ENCODE measurements around the gene CPSF7.
A peak's percentile ranks its signal among the peaks of the same experiment; 100 is the strongest.
"Not testable (repeated sequence)": the region's sequence is repeated elsewhere in the genome, so short reads cannot be mapped to it uniquely, and the experiment has no call there.

CPSF7 gene

DNA sequence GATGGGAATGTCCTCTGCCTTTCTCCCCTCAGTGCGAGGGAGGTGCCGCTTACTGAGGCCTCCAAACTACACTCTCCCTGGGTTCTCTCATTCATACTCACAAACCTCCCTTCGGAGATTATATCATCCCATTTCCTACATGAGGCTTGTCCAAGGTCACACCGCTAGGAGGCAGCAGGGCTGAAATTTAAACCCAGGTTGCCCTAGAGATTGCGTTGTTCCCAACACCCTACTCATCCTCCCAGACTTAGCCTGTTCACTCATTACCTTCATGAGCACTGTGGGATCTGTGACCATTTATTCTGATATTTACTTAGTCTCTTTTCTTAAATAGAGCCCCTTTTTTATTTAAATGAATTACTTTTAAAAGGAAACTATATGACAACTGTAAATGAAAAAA lies 31.2 kb upstream of the CPSF7 start:
- FAIRE-seq (no peak), DNase-seq (ENCODE audit: insufficient read length) (no peak)
- TF ChIP-seq POLR2A (IDR thresholded peaks at IDR 0.05; ENCODE audit: low read depth, low read length) (no peak), TAF1 (IDR thresholded peaks at IDR 0.05; ENCODE audit: borderline replicate concordance, low read depth, low read length) (no peak), POLR2AphosphoS5 (IDR thresholded peaks at IDR 0.05; ENCODE audit: low read depth, low read length) (no peak)

DNA sequence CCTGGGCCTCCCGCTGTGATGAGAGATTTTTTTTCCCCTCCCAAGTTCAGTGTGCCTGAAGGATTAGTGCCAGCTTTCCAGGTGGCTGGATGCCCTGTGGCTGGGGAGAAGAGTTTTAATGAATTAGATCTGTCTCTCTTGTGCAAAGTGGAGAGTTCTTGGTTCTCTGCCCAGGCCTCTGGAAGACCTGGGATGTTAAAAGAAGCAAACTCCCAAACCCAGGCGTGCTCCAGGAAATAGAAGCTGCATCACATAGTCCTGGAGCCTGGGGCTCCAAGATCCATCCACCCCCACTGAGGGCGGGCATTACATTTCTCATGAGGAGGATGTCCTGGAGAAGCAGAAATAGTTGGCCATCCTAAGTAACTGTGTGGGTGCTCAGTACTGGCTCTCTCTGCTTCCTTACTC lies 30.7 kb upstream of the CPSF7 start:
- no peak for TF ChIP-seq TAF1 (IDR thresholded peaks at IDR 0.05; ENCODE audit: borderline replicate concordance, low read depth, low read length)
- TF ChIP-seq POLR2AphosphoS5 (IDR thresholded peaks at IDR 0.05; ENCODE audit: low read depth, low read length): no peak
- TF ChIP-seq POLR2A (IDR thresholded peaks at IDR 0.05; ENCODE audit: low read depth, low read length): no peak
- DNase-seq (ENCODE audit: insufficient read length) (no peak), FAIRE-seq (no peak)

DNA sequence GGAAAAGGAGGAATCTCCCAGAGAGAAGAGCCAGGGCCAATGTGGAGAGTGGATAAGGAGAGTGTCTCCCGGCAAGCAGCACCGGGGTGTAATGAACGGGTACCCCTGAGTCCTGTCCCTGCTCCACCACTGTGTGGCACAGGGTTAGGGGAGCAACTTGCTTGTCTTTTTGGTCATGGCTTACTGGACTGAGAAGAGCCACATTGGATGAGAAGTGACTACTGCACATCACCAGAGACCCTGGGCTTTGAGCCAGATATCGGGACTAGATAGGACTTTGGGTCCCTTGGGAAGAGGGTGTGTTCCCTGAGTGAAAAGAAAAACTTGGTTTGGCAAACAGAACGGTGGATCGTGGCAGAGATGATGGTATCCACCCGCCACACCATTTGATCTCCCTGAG lies 24.7 kb upstream of the CPSF7 start:
- no peak for TF ChIP-seq POLR2AphosphoS5 (IDR thresholded peaks at IDR 0.05; ENCODE audit: low read depth, low read length)
- FAIRE-seq: no peak
- no peak for DNase-seq (ENCODE audit: insufficient read length)

DNA sequence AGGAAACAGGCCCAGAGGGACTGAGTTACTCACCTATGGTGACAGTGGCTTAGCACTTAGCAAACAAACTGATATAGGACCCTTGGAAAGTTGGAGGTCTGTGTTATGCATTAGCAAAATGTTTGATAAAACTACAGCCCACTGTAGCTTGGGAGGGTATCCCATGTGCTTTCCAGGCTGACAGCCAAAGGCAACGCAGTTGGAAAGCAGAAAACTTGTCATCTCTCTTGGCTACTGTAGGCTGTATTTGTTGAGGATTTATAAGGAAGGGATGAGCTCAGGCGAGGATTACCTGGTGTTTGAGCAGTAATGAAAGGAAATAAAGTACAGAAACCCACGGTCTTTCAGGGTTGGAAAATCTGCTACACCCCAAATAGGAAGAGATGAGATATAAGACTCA lies 23.9 kb upstream of the CPSF7 start:
- TF ChIP-seq POLR2AphosphoS5 (IDR thresholded peaks at IDR 0.05; ENCODE audit: low read depth, low read length): no peak
- DNase-seq (ENCODE audit: insufficient read length) (no peak), FAIRE-seq (no peak)

DNA sequence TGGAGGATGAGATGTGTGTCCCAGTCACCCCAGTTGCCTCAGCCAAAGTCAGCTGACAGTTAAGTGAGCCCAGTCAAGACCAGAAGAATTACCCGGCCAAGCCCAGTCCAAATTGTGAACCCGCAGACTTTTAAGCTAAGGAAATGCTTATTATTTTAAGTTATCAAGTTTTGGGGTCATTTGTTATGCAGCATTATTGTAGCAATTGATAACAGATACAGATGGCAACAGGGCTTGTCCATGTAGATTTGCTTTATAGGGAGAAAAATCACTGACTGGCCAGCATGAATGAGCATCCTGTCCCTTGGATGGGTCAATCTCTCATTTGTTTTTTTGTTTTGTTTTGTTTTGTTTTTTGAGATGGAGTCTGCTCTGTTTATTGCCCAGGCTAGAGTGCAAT lies 23.1 kb upstream of the CPSF7 start:
- TF ChIP-seq POLR2A (IDR thresholded peaks at IDR 0.05; ENCODE audit: low read depth, low read length) (no peak), TAF1 (IDR thresholded peaks at IDR 0.05; ENCODE audit: borderline replicate concordance, low read depth, low read length) (no peak), POLR2AphosphoS5 (IDR thresholded peaks at IDR 0.05; ENCODE audit: low read depth, low read length) (no peak)

DNA sequence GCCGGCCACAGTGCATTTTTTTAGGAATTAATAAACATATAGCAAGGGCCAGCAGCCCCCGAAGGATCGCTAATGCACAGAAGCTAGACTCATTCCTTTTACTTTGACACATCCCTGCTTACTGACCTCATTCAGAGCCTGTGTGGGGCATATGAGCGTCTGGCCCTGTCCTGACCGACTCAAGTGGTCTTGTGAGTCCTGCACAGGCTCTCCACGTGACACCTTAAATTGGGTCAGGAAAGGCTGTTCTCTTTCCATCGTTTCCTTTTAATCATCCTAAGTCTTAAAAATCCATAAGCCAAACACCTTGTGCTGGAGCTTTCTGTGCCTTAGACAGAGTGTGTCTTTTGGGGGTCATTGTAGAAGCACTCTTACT lies 18.8 kb upstream of the CPSF7 start:
- DNase-seq (ENCODE audit: insufficient read length) (no peak), FAIRE-seq (no peak)
- no peak for TF ChIP-seq POLR2A (IDR thresholded peaks at IDR 0.05; ENCODE audit: low read depth, low read length)
- TF ChIP-seq POLR2AphosphoS5 (IDR thresholded peaks at IDR 0.05; ENCODE audit: low read depth, low read length): no peak
- TF ChIP-seq TAF1 (IDR thresholded peaks at IDR 0.05; ENCODE audit: borderline replicate concordance, low read depth, low read length): no peak

More for the DNA sequence above, 23.1 kb upstream of the CPSF7 start:
- FAIRE-seq: no peak
- no peak for DNase-seq (ENCODE audit: insufficient read length)

DNA sequence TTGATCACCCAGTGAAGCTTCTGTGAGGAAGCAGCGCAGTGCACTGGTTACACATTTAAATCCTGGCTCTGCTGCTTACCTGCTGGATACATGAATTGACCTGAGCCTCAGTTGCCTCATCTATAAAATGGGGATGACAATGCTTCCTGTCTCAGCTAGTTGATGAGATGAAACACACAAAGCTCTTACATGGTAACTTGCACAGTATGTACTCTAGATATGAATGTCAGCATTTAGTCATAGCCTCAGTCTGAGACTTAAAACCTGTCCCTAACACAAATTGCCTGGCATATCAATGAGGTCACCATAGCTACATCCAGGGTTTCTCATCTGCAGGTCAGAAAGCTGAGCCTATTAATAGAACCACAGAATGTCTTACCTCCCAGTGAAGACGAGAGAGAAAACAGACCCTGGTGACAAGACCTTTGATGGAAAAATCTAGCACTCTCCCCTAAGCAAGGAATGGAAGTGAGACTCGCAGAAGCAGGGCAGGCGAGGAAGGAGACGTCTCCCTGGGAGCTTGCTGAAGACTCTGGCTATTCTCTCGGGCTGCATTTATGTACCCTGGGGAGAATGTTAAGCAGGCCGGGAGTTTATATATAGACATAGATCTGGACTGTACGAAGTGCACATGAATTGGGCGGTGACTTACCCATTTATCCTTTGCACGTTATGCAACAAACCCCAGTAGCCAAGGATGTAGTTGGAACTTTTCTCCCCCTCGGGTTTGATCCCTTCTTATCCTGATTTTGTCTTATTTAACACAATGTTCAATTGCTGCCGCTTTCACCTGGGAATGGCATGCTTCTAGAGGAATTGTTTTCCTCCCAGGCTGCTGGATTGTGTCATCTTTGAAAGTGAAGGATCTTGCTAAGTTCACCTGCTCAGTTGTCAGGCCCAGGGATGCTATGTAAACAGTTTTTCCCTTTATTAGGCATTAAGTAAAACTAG lies 18.1 kb upstream of the CPSF7 start:
- TF ChIP-seq TAF1 (IDR thresholded peaks at IDR 0.05; ENCODE audit: borderline replicate concordance, low read depth, low read length): no peak
- no peak for TF ChIP-seq POLR2A (IDR thresholded peaks at IDR 0.05; ENCODE audit: low read depth, low read length)
- TF ChIP-seq POLR2AphosphoS5 (IDR thresholded peaks at IDR 0.05; ENCODE audit: low read depth, low read length): no peak
- DNase-seq (ENCODE audit: insufficient read length) (no peak), FAIRE-seq (no peak)

DNA sequence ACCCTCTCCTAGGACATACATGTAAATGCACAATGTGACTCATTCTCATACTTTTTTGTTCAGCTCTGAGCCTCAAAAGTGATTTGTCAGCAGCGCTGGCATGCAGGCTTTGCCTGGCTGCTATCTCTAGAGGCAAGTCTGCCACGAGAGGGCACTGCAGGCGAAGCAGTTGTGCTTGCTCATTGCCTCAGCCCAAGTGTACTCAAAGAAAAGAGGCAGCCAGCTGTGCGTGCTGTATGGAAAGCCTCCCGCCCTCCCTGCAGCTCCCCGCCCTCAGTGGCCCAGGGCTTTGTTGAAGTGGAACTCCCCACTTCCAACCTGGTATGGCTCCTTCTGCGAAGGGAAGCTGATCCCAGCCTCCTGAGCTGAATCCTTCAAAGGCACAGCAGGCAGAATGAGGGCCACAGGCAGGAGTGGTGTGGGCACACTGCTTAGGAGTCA lies 16.5 kb upstream of the CPSF7 start:
- no peak for TF ChIP-seq TAF1 (IDR thresholded peaks at IDR 0.05; ENCODE audit: borderline replicate concordance, low read depth, low read length)
- no peak for TF ChIP-seq POLR2AphosphoS5 (IDR thresholded peaks at IDR 0.05; ENCODE audit: low read depth, low read length)
- no peak for TF ChIP-seq POLR2A (IDR thresholded peaks at IDR 0.05; ENCODE audit: low read depth, low read length)
- FAIRE-seq (peak; percentile 86), DNase-seq (ENCODE audit: insufficient read length) (peak; percentile 47)

DNA sequence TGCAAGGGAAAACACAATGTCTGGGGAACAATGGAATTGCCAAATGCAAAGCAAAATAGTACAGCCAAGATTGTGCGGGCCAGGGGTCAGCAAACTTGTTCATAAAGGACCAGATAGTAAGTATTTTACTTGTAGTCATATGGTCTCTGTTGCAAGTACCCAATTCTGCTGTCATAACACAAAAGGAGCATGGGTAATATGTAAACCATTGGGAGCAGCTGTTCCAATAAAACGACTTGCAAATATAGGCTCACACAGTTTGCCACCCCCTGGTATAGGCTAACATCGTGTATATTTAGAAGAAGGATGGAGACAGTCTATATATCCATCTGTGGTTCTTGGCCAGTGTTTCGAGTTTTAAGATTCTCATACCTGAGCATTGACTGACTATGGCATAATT lies 15.7 kb upstream of the CPSF7 start:
- no peak for TF ChIP-seq TAF1 (IDR thresholded peaks at IDR 0.05; ENCODE audit: borderline replicate concordance, low read depth, low read length)
- TF ChIP-seq POLR2A (IDR thresholded peaks at IDR 0.05; ENCODE audit: low read depth, low read length): no peak
- no peak for TF ChIP-seq POLR2AphosphoS5 (IDR thresholded peaks at IDR 0.05; ENCODE audit: low read depth, low read length)
- DNase-seq (ENCODE audit: insufficient read length) (no peak), FAIRE-seq (no peak)

DNA sequence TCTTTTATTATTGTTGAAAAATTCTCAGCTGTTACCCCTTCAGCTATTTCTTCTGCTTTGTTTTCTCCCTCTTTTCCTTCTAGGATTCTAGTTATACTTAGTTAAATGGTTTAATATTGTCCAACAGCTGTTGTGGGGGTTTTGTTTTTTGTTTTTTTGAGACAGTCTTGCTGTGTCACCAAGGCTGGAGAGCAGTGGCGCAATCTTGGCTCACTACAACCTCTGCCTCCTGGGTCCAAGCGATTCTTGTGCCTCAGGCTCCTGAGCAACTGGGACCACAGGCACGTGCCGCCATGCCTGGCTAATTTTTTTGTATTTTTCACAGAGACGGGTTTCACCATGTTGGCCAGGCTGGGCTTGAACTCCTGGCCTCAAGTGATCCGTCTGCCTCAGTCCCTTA lies 12.8 kb upstream of the CPSF7 start:
- no peak for FAIRE-seq
- TF ChIP-seq POLR2A (IDR thresholded peaks at IDR 0.05; ENCODE audit: low read depth, low read length) (no peak), POLR2AphosphoS5 (IDR thresholded peaks at IDR 0.05; ENCODE audit: low read depth, low read length) (no peak), TAF1 (IDR thresholded peaks at IDR 0.05; ENCODE audit: borderline replicate concordance, low read depth, low read length) (no peak)
- no peak for DNase-seq (ENCODE audit: insufficient read length)

DNA sequence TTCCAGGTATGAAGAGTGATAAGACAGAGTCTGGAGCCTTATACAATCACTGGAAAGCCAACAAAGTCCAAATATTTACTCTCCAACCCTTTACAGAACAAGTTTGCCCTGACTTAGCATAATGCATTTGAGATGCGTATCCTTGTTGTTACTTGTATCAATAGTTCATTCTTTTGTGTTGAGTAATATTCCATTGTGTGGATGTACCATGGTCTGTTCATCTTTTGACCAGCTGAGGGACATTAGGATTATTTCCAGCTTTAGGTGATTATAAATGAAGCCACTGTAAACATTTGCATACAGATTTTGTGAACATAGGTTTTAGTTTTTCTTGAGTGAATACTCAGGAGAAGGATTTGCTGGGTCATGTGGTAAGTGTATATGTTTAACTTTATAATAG lies 9.8 kb upstream of the CPSF7 start:
- FAIRE-seq: no peak
- TF ChIP-seq TAF1 (IDR thresholded peaks at IDR 0.05; ENCODE audit: borderline replicate concordance, low read depth, low read length): no peak
- TF ChIP-seq POLR2AphosphoS5 (IDR thresholded peaks at IDR 0.05; ENCODE audit: low read depth, low read length): no peak
- no peak for DNase-seq (ENCODE audit: insufficient read length)

DNA sequence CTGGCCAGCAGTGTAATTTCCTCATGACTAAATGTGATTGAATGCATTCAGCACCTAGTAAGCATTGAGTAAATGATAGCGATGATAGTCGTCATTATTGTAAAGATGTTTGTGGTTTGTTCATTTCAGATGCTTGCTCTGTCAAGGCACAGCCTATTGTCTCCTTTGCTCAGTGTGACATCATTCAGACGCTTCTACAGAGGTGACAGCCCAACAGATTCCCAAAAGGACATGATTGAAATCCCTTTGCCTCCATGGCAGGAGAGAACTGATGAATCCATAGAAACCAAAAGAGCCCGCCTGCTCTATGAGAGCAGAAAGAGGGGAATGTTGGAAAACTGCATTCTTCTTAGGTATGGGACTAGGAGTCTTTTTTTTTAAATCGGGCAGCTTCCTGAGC lies 7.7 kb upstream of the CPSF7 start:
- FAIRE-seq: no peak
- no peak for TF ChIP-seq POLR2A (IDR thresholded peaks at IDR 0.05; ENCODE audit: low read depth, low read length)
- TF ChIP-seq POLR2AphosphoS5 (IDR thresholded peaks at IDR 0.05; ENCODE audit: low read depth, low read length): no peak
- TF ChIP-seq TAF1 (IDR thresholded peaks at IDR 0.05; ENCODE audit: borderline replicate concordance, low read depth, low read length): no peak

DNA sequence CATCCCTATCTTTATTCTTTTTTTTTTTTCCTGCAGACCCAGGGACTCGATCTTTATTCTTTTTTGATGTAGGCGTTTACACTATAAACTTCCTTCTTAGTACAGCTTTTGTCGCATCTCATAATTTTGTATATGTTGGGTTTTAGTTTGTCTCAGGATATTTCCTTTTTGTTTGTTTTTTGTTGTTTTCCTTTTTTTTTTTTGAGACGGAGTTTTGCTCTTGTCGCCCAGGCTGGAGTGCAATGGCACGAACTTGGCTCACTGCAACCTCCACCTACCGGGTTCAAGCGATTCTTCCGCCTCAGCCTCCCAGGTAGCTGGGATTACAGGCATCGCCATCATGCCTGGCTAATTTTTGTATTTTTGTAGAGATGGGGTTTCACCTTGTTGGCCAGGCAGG lies 1.1 kb upstream of the CPSF7 start:
- peak; percentile 14 for FAIRE-seq
- DNase-seq (ENCODE audit: insufficient read length): not testable (repeated sequence)

More for the DNA sequence above, 7.7 kb upstream of the CPSF7 start:
- no peak for DNase-seq (ENCODE audit: insufficient read length)

All from GM12892 (cell line).